Fibroblast of the aortic adventitia (primary cell): ENCODE data around the gene TBC1D9B. TPM values are rescaled to one million over a fixed set of nuclear protein-coding genes. Genes with fewer than 3 reads are reported as not detected.

Source experiments
- DNase-seq: peaks from one replicate; pipeline ENCODE4 v3.0.0-alpha.2; 2010; ENCODE audit warnings: low read depth
- H3K4me3 ChIP-seq: 2 replicates; pipeline ENCODE4 v1.5.1; 2011; ENCODE audit warnings: low read depth, mild to moderate bottlenecking, control low read depth, low read length, moderate library complexity
- CTCF ChIP-seq: IDR thresholded peaks from 2 replicates; pipeline ENCODE4 v1.5.1; 2011; ENCODE audit warnings: mild to moderate bottlenecking, low read length, control low read depth, inconsistent platforms; ENCODE audit not compliant: insufficient read depth
- total RNA-seq: library from RNA; depleted of rRNA; stranded (reverse); fragments of >200 nt; gene quantifications from 2 replicates; pipeline ENCODE4 v1.2.3, GENCODE V29; 2012; ENCODE audit warnings: low replicate concordance

Gene TBC1D9B
- total RNA-seq, 1 donor, result 70.9 TPM

DNA sequence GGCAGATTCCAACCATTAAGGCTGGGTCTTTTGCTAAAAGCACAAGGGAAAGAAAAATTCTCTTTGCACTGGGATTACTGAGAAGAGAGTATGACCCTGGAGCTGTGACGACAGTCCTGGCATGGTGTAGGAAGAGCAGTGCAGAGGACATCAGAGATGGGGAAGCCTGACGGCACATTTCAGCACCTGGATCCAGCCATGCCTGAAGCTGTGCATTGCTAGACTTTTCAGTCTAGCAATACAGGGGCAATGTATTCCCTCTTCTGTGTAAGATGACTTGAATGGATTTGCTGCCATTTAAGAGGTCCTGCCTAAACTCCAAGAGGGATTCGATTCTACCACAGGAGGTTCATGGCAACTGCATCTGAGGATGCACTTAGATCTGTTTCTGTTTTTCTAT is 36.7 kb downstream of the TBC1D9B start:
- DNase-seq, result no peak
- TF ChIP-seq CTCF, result no peak
- H3K4me3 ChIP-seq, result no peak overlapping the region

DNA sequence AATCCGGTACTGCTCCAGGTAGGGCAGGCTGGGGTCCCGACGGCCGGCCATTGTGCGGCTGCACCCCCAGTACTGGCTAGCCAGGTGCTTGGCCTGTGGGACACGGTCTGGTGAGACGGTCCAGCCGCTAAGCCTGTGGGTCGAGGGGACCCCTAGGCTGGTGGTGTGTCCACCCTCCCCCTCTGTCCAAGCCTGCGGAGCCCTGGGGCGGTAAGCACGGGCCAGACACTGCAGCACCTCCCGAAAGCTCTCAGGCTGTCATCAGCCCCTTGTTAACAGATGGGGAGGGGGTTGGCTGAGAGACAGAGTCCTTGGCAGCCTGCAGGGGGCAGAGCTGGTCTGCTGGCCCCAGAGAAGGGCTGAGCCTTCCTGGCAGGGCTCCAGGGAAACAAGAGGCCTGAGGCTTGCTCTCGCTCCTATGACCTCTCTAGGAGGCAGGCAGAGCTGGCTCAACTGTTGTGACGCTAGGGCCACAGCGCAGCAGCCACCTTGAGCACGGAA is 37.2 kb downstream of the TBC1D9B start:
- DNase-seq, result peak; percentile 21
- no peak overlapping the region for H3K4me3 ChIP-seq
- peak; percentile 20 for TF ChIP-seq CTCF

DNA sequence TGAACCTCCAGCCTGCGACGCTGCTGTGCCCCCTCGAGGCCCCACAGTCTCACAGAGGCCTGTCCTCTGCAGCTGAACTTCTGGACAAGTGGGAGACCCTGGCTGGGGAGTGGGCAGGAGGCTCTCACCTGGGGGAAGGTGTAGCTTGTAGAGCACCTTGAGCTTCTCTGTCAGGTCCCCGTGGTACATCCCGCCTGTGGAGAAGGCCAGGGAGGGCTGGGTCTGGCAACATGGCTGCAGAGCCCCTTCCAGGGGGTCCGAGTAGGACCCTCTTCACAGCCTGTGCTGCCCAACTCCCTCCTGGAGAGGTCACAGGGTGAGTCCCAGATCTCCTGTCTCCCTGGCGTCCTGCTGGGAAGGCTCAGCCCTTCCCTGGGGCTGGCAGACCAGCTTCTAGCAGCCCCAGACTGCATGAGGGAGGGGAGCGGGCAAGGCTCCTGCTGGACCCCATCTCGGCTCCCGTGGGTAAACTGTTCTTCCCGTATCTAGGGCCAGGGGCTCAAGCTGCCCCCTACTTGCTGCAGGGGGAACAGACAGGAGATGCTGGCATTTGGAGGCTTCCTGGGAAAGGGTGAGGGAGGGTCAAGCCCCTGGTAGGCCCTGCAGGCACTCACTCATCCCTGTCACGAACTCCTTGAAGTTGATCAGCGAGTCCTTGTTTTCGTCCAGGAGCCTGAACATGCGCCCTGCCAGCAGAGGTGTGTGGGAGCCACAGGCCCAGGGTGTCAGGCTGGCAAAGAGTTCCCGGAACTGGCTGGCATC is 37.9 kb downstream of the TBC1D9B start:
- no peak for TF ChIP-seq CTCF
- DNase-seq, result no peak
- no peak overlapping the region for H3K4me3 ChIP-seq

DNA sequence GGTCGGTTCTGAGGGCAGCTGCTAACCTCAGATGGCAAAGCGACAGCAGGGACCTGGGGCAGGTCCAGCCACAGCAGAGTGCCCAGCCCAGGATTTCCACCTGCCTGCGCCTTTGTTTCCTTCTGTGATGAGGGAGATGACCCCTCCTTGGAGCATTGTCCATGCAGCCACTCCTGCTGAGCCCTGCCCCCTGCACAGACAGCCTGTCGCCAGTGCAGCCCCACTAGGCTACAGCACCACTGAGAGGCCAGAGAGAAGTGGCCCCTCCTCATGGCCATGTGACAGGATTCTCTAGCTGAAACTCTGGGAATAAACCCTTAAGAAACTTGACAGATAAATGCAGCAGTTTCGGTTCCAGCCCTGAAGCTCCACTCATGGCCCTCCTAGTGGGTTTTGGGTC is 38.6 kb downstream of the TBC1D9B start:
- H3K4me3 ChIP-seq, result no peak overlapping the region
- no peak for TF ChIP-seq CTCF
- no peak for DNase-seq

DNA sequence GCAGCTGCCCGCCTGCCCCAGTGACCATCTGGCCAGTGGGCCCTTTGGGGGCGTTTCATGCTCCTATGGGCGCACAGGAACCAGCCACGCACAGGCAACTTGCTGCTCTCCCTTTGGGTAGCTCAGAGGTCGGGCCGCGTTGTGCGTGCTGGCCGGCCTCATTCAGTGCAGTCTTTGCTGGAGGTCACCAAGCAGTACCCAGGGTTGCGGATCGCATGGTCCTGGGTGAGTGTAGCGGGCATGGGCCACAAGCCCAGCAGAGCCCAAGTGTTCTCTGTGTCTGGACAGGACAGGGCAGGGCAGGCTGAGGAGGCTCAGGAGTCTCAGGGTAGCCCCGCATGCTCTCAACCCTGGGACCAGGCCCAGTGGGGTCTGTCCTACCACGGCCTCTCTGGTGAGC is 39.2 kb downstream of the TBC1D9B start:
- H3K4me3 ChIP-seq, result no peak overlapping the region
- TF ChIP-seq CTCF, result no peak
- no peak for DNase-seq

DNA sequence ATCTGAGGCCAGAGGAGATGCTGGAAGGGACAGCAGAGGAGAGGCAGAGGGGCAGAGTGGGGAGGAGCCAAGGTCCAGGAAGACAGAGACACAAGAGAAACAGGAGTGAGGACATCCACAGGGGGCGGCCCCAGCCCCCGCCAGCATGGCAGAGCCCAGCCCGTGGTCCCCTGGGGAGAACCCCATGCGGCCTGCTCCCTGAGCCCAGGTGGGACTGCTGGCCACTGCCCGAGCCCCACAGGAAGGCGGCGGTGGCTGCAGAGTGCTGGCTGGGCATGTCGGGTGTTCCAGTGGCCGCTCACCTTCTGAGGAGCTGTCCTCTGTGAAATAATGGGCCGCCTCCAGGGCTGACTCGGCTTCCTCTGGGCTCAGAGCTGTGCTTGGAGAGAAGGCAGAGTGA is 40.2 kb downstream of the TBC1D9B start:
- no peak overlapping the region for H3K4me3 ChIP-seq
- DNase-seq, result no peak
- no peak for TF ChIP-seq CTCF

DNA sequence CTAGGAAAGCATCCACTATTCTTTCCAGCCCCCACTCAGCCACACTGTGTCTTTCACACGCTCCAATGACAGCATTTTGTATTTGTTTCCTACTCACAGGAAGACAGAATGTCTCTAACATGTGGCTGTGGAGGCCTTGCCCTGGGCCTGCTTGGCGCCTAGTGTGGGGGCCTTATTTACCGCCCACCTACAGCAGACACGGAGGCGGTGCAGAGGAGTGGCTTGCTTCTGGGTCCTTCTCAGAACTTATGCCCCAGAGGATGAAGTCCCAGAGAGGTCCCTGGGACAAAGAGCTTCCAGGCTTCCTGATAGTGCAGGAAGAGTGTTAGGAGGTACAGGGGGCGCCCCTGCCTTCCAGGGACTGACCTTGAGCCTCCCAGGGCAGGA is 40.6 kb downstream of the TBC1D9B start:
- TF ChIP-seq CTCF, result no peak
- H3K4me3 ChIP-seq, result no peak overlapping the region
- no peak for DNase-seq
